OCI-LY1 (cell line): Measurements from ENCODE around the gene GABRP.

Experiments used
- EZH2 ChIP-seq: fragments of 200-600 bp; sonication (generic), shearing (Covaris generic); IDR thresholded peaks from 2 replicates; pipeline ENCODE4 v1.8.0; 2017; ENCODE audit warnings: borderline replicate concordance, mixed run types, mild to moderate bottlenecking, antibody characterized with exemption, low read length, moderate library complexity, mixed read lengths
- TF ChIP-seq, protein P1 (sequence below): fragments of 200-600 bp; sonication (generic), shearing (Covaris generic); IDR thresholded peaks from 2 replicates; pipeline ENCODE4 v1.5.1; 2017; ENCODE audit warnings: mild to moderate bottlenecking, antibody characterized with exemption, low read length, moderate library complexity, mixed read lengths

DNA sequence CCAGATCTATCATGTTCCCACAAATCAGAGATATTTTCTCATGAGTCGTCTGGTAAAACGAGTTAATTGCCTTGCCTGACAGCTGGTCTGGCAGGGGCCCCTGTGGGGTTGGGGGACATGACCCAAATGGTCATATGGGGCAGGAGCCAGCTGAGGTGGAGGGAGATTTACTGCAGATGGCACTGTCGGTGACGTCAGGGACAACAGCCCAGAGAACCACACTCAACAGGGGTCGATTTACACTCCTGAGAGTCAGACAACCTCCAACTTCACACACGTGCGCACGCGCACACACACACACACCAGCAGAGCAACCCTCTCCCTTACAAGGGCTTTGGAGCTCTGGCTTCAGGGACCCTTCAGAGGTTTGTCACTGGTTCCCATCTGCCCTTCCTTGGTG, 23.4 kb upstream of the GABRP start:
- TF ChIP-seq, protein P1, sequence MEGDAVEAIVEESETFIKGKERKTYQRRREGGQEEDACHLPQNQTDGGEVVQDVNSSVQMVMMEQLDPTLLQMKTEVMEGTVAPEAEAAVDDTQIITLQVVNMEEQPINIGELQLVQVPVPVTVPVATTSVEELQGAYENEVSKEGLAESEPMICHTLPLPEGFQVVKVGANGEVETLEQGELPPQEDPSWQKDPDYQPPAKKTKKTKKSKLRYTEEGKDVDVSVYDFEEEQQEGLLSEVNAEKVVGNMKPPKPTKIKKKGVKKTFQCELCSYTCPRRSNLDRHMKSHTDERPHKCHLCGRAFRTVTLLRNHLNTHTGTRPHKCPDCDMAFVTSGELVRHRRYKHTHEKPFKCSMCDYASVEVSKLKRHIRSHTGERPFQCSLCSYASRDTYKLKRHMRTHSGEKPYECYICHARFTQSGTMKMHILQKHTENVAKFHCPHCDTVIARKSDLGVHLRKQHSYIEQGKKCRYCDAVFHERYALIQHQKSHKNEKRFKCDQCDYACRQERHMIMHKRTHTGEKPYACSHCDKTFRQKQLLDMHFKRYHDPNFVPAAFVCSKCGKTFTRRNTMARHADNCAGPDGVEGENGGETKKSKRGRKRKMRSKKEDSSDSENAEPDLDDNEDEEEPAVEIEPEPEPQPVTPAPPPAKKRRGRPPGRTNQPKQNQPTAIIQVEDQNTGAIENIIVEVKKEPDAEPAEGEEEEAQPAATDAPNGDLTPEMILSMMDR, result no peak
- no peak for TF ChIP-seq EZH2
